HepG2 (cell line): Measurements from ENCODE around the gene TMEM127. TPM values are rescaled to one million over a fixed set of nuclear protein-coding genes. Genes with fewer than 3 reads are reported as not detected.

Experiments used
- ATAC-seq: fragments of 200-7000 bp; cut with Tn5 transposase; 3 replicates; pipeline ENCODE4 v1.9.1; 2020; ENCODE audit warnings: mild to moderate bottlenecking, moderate library complexity
- BruUV-seq: library from RNA; stranded (reverse); fragments of 400-500 nt; replicated peaks from 2 replicates; lab custom pipeline; 2021; lab: Mats Ljungman, UMichigan
- CTCF ChIA-PET: fragments of 300-600 bp; formaldehyde crosslinking; extraction: SDS; loops from one replicate; lab custom pipeline; 2021; ENCODE audit warnings: low total read pairs, inconsistent platforms, low intra/inter-chr PET ratio; lab: Yijun Ruan, JAX
- POLR2A ChIA-PET: fragments of 350-600 bp; sonication (Branson Sonifier 250); formaldehyde crosslinking; loops from one replicate; lab custom pipeline; 2020; ENCODE audit warnings: antibody characterized with exemption, inconsistent platforms; lab: Yijun Ruan, JAX
- DNase-seq: peaks from one replicate; pipeline ENCODE4 v3.0.0-alpha.2; 2015; ENCODE audit warnings: low spot score
- FAIRE-seq: peaks from 3 replicates; lab custom pipeline; 2011; peaks lifted over from hg19 to GRCh38; lab: Jason Lieb, UNC
- H2AFZ ChIP-seq: one replicate; pipeline ENCODE4 v1.6.1; 2011; ENCODE audit warnings: low read length, inconsistent platforms
- H3K27ac ChIP-seq: fragments of 300-600 bp; 3 replicates; pipeline ENCODE4 v1.8.0; 2011; ENCODE audit warnings: mixed run types, mild to moderate bottlenecking, mixed read lengths, low read length, inconsistent platforms; ENCODE audit not compliant: insufficient read depth; ENCODE audit errors: extremely low read length
- H3K27me3 ChIP-seq, 2 experiments: fragments of 200-600 bp in 1 of 2; 2 replicates in 1 of 2; 3 replicates in 1 of 2; pipeline versions ENCODE4 v1.6.0 to v1.8.0; 2011; ENCODE audit warnings: low read length in 2 of 2, mild to moderate bottlenecking in 2 of 2, moderate library complexity in 2 of 2, inconsistent platforms in 1 of 2; ENCODE audit not compliant: insufficient read depth in 2 of 2, control insufficient read depth in 1 of 2
- H3K36me3 ChIP-seq, 2 experiments: fragments of 200-600 bp in 1 of 2; replicated peaks in 1 of 2; 2 replicates in 1 of 2; 3 replicates in 1 of 2; pipeline versions ENCODE4 v1.5.1 to v1.8.0; 2011; ENCODE audit warnings: low read length in 2 of 2, inconsistent platforms in 1 of 2; ENCODE audit not compliant: insufficient read depth in 2 of 2, control insufficient read depth in 1 of 2
- H3K4me1 ChIP-seq: 2 replicates; pipeline ENCODE4 v1.5.1; 2012; ENCODE audit warnings: low read length, inconsistent platforms; ENCODE audit not compliant: insufficient read depth
- H3K4me2 ChIP-seq: 2 replicates; pipeline ENCODE4 v1.6.0; 2011; ENCODE audit warnings: low read depth, low read length, inconsistent platforms
- H3K4me3 ChIP-seq, 3 experiments: fragments of 200-600 bp in 1 of 3; sonication (generic), shearing (Covaris generic) in 1 of 3; replicated peaks in 1 of 3; 2 replicates each; pipeline ENCODE4 v1.5.1; 2011 to 2016; ENCODE audit warnings: low read length in 3 of 3, inconsistent platforms in 2 of 3, low read depth in 2 of 3, mild to moderate bottlenecking in 2 of 3, control low read depth in 1 of 3, mixed read lengths in 1 of 3; ENCODE audit not compliant: insufficient read depth in 1 of 3
- H3K79me2 ChIP-seq: one replicate; pipeline ENCODE4 v1.6.1; 2011; ENCODE audit warnings: low read length, inconsistent platforms; ENCODE audit not compliant: insufficient read depth
- H3K9ac ChIP-seq: 2 replicates; pipeline ENCODE4 v1.6.0; 2011; ENCODE audit warnings: mild to moderate bottlenecking, low read depth, low read length, inconsistent platforms; ENCODE audit not compliant: insufficient read depth
- H3K9me3 ChIP-seq: 2 replicates; pipeline ENCODE4 v1.5.1; 2012; ENCODE audit warnings: mild to moderate bottlenecking, low read length
- H4K20me1 ChIP-seq: 2 replicates; pipeline ENCODE4 v1.6.0; 2011; ENCODE audit warnings: inconsistent platforms, mild to moderate bottlenecking, low read length, moderate library complexity; ENCODE audit not compliant: insufficient read depth
- ARNT ChIP-seq: fragments of 450-650 bp; IDR thresholded peaks from 2 replicates; pipeline ENCODE4 v1.6.1; 2017
- DPF2 ChIP-seq: sonication (generic); formaldehyde crosslinking; IDR thresholded peaks from 2 replicates; pipeline ENCODE4 v1.4.0; 2020; ENCODE audit warnings: mild to moderate bottlenecking, low read depth, missing genetic modification reagents, borderline replicate concordance
- HMG20B ChIP-seq: conservative IDR thresholded peaks from 2 replicates; pipeline ENCODE4 v1.6.1; 2016; ENCODE audit warnings: missing genetic modification reagents, missing compliant biosample characterization
- KDM6A ChIP-seq: IDR thresholded peaks from 2 replicates; pipeline ENCODE4 v1.6.1; 2016; ENCODE audit warnings: low read depth
- MED1 ChIP-seq: sonication (generic); formaldehyde crosslinking; IDR thresholded peaks from 2 replicates; pipeline ENCODE4 v1.4.0; 2020; ENCODE audit warnings: missing genetic modification reagents
- NCOA2 ChIP-seq: sonication (generic); formaldehyde crosslinking; IDR thresholded peaks from 2 replicates; pipeline ENCODE4 v1.8.0; 2022; ENCODE audit warnings: inconsistent platforms
- SMAD9 ChIP-seq: sonication (generic); formaldehyde crosslinking; IDR thresholded peaks from 2 replicates; pipeline ENCODE4 v1.5.1; 2020; ENCODE audit warnings: mild to moderate bottlenecking, missing genetic modification reagents
- ZFX ChIP-seq: sonication (generic); formaldehyde crosslinking; IDR thresholded peaks from 2 replicates; pipeline ENCODE4 v1.4.0; 2020; ENCODE audit warnings: mild to moderate bottlenecking, low read depth, missing genetic modification reagents, moderate library complexity
- ZNF282 ChIP-seq: fragments of 450-650 bp; IDR thresholded peaks from 2 replicates; pipeline ENCODE4 v1.6.1; 2018; ENCODE audit not compliant: partially characterized antibody
- ZNF337 ChIP-seq: sonication (generic); formaldehyde crosslinking; IDR thresholded peaks from 2 replicates; pipeline ENCODE4 v1.5.1; 2020; ENCODE audit warnings: missing genetic modification reagents, low read depth, mild to moderate bottlenecking, borderline replicate concordance
- ZNF614 ChIP-seq: IDR thresholded peaks from 2 replicates; pipeline ENCODE4 v1.6.1; 2018; ENCODE audit warnings: missing biosample characterization, missing genetic modification reagents, inconsistent platforms, borderline replicate concordance
- ZNF790 ChIP-seq: sonication (generic); formaldehyde crosslinking; IDR thresholded peaks from 2 replicates; pipeline ENCODE4 v1.8.0; 2022; ENCODE audit warnings: missing genetic modification reagents, mild to moderate bottlenecking, borderline replicate concordance
- WGBS: methylation state at CpG from one replicate; pipeline ENCODE4 v1.1.6; 2017; ENCODE audit warnings: low lambda C conversion rate; 5-methylcytosine and 5-hydroxymethylcytosine counted together
- in situ Hi-C: cut with HindIII; loops from 2 replicates; pipeline ENCODE4 v1.10.0; 2017; ENCODE audit warnings: low pct_unique_long_range_greater_than_20kb; ENCODE audit not compliant: extremely low pct_ligation_motif_present
- intact Hi-C: fragments of 100-400 bp; cut with micrococcal nuclease; formaldehyde crosslinking; loops from one replicate; pipeline ENCODE4 v1.10.0; 2022; ENCODE audit not compliant: unreplicated experiment
- polyA plus RNA-seq, 8 experiments: library from polyadenylated mRNA; depleted of rRNA in 3 of 8; stranded (reverse) in 7 of 8; unstranded in 1 of 8; fragments of >200 nt; fragmentation: Illumina TruSeq in 4 of 8; extraction: Trizol in 4 of 8; gene quantifications; 2 replicates each; pipeline versions ENCODE4 v1.2.1 to v1.2.3, GENCODE V29; 2011 to 2016; ENCODE audit warnings: low read depth in 4 of 8, missing spikeins in 1 of 8, mixed read lengths in 1 of 8; ENCODE audit not compliant: insufficient read depth in 1 of 8
- total RNA-seq, 5 experiments: library from RNA; depleted of rRNA; stranded (reverse); fragments of >200 nt; fragmentation: Illumina TruSeq; extraction: Trizol; gene quantifications; 2 replicates each; pipeline ENCODE4 v1.2.3, GENCODE V29; 2016; ENCODE audit warnings: low read depth in 1 of 5
- TF ChIP-seq, protein P1 (sequence below): sonication (generic); formaldehyde crosslinking; IDR thresholded peaks from 2 replicates; pipeline ENCODE4 v1.4.0; 2020; ENCODE audit warnings: missing genetic modification reagents, borderline replicate concordance

TMEM127 gene
- total and polyA plus RNA-seq, 2 of the 13 experiments (the other 11 are each of a cell fraction or from before 2014, with no cell fraction given), result 21.5 to 33.9 TPM

DNA sequence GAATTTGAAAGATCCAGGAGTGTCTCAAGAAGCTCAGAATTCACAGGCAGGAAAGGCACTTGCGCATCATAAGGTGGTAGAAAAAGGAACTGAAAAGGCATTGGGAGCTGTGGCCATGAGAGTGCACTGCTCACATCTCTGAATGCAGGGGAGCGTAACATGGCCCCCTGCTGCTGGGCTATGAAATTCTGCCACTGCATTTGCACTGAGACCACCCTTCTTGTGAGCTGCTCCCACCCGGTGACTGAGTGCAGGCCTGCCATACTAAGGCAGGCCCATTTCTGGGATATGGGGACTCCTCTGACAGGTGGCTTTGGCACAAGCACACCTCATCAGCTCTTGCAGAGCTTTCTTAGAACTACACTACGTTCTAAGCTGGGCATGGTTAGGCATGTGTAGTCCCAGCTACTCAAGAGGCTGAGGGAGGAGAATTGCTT lies 31.9 kb downstream of the TMEM127 start:
- Histone ChIP-seq H4K20me1 (no peaks in the 10 kb centered on the region), H3K9me3 (no peaks in the 10 kb centered on the region), H2AFZ (no peak overlapping the region), H3K27ac (no peak overlapping the region), H3K4me3 (no peak overlapping the region), H3K27me3 (no peaks in the 10 kb centered on the region), H3K4me2 (no peak overlapping the region), H3K4me1 (peaks cover 7% of the 10 kb centered on the region; the same call in 1 of the 2 replicates), H3K36me3 (peaks cover 2 to 6% of the 10 kb centered on the region in 2 experiments; a peak in 2 of 5 replicates), H3K79me2 (no peaks in the 10 kb centered on the region), H3K9ac (no peak overlapping the region)
- no peak for FAIRE-seq
- POLR2A ChIA-PET, result interaction anchor here (1.5 to 3.2 kb wide), 2 partner anchors 25 to 26 kb away, joined by 4 to 23 read pairs; partner anchors contain the start of gene STARD7
- no peak for DNase-seq
- in situ Hi-C loops (no loop called here), intact Hi-C loops (no loop called here)
- no TSS peak for BruUV-seq
- ATAC-seq, result no peak; the same call in 2 of the 3 replicates
- CTCF ChIA-PET, result no interaction called here
- 99% methylated on average over 3 of the region's 4 CpGs for WGBS
- no peak for TF ChIP-seq ZFX (CRISPR knock-in tag)
- no peak for TF ChIP-seq NCOA2 (CRISPR knock-in tag)
- no peak for TF ChIP-seq SMAD9 (CRISPR knock-in tag)
- TF ChIP-seq HMG20B (CRISPR knock-in tag), result no peak
- no peak for TF ChIP-seq KDM6A (CRISPR knock-in tag)
- TF ChIP-seq ZNF790 (CRISPR knock-in tag), result no peak
- TF ChIP-seq ZNF337 (CRISPR knock-in tag), result no peak
- no peak for TF ChIP-seq ARNT
- TF ChIP-seq MED1 (CRISPR knock-in tag), result no peak
- TF ChIP-seq, protein P1, sequence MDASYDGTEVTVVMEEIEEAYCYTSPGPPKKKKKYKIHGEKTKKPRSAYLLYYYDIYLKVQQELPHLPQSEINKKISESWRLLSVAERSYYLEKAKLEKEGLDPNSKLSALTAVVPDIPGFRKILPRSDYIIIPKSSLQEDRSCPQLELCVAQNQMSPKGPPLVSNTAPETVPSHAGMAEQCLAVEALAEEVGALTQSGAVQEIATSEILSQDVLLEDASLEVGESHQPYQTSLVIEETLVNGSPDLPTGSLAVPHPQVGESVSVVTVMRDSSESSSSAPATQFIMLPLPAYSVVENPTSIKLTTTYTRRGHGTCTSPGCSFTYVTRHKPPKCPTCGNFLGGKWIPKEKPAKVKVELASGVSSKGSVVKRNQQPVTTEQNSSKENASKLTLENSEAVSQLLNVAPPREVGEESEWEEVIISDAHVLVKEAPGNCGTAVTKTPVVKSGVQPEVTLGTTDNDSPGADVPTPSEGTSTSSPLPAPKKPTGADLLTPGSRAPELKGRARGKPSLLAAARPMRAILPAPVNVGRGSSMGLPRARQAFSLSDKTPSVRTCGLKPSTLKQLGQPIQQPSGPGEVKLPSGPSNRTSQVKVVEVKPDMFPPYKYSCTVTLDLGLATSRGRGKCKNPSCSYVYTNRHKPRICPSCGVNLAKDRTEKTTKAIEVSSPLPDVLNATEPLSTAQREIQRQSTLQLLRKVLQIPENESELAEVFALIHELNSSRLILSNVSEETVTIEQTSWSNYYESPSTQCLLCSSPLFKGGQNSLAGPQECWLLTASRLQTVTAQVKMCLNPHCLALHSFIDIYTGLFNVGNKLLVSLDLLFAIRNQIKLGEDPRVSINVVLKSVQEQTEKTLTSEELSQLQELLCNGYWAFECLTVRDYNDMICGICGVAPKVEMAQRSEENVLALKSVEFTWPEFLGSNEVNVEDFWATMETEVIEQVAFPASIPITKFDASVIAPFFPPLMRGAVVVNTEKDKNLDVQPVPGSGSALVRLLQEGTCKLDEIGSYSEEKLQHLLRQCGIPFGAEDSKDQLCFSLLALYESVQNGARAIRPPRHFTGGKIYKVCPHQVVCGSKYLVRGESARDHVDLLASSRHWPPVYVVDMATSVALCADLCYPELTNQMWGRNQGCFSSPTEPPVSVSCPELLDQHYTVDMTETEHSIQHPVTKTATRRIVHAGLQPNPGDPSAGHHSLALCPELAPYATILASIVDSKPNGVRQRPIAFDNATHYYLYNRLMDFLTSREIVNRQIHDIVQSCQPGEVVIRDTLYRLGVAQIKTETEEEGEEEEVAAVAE, result no peak
- no peak for TF ChIP-seq ZNF282
- no peak for TF ChIP-seq ZNF614
- no peak for TF ChIP-seq DPF2 (CRISPR knock-in tag)
